HG02759 (cell line): Measurements from ENCODE around the gene INO80C.
A peak's percentile ranks its signal among the peaks of the same experiment; 100 is the strongest.
"Not testable (repeated sequence)": the region's sequence is repeated elsewhere in the genome, so short reads cannot be mapped to it uniquely, and the experiment has no call there.

Experiments
- ATAC-seq: cut with Tn5 transposase; IDR thresholded peaks from one replicate; pipeline ENCODE4 v1.9.1; 2021; ENCODE audit warnings: mild to moderate bottlenecking, moderate library complexity; ENCODE audit not compliant: unreplicated experiment

INO80C gene

GRCh38 chr18:35463827-35464226 is 33.9 kb downstream of the INO80C start:
- ATAC-seq, result no peak

- ATAC-seq, result no peak
Observed at GRCh38 chr18:35463050-35463449, 34.7 kb downstream of the INO80C start.

GRCh38 chr18:35460736-35461161 is 37.0 kb downstream of the INO80C start:
- ATAC-seq, result no peak

- no peak for ATAC-seq
Observed at GRCh38 chr18:35459997-35460396, 37.8 kb downstream of the INO80C start.

- ATAC-seq, result peak; percentile 82
Observed at GRCh38 chr18:35458677-35459441, 38.9 kb downstream of the INO80C start.

GRCh38 chr18:35458271-35458670 is 39.5 kb downstream of the INO80C start:
- no peak for ATAC-seq

- ATAC-seq, result no peak
Observed at GRCh38 chr18:35457140-35457704, 40.5 kb downstream of the INO80C start.

- no peak for ATAC-seq
Observed at GRCh38 chr18:35455926-35456763, 41.6 kb downstream of the INO80C start.

- ATAC-seq, result no peak
Observed at GRCh38 chr18:35454803-35455202, 43.0 kb downstream of the INO80C start.

- not testable (repeated sequence) for ATAC-seq
Observed at GRCh38 chr18:35453065-35453464, 44.7 kb downstream of the INO80C start.

- no peak for ATAC-seq
Observed at GRCh38 chr18:35451916-35452315, 45.8 kb downstream of the INO80C start.

GRCh38 chr18:35451032-35451431 is 46.7 kb downstream of the INO80C start:
- ATAC-seq, result no peak

GRCh38 chr18:35444636-35445035 is 53.1 kb downstream of the INO80C start:
- no peak for ATAC-seq

GRCh38 chr18:35443847-35444246 is 53.9 kb downstream of the INO80C start:
- ATAC-seq, result no peak

GRCh38 chr18:35443434-35443833 is 54.3 kb downstream of the INO80C start:
- ATAC-seq, result no peak

- no peak for ATAC-seq
Observed at GRCh38 chr18:35442701-35443100, 55.1 kb downstream of the INO80C start.

GRCh38 chr18:35441857-35442595 is 55.7 kb downstream of the INO80C start:
- ATAC-seq, result no peak

- ATAC-seq, result no peak
Observed at GRCh38 chr18:35438480-35439234, 59.1 kb downstream of the INO80C start.

- no peak for ATAC-seq
Observed at GRCh38 chr18:35437836-35438235, 59.9 kb downstream of the INO80C start.

- no peak for ATAC-seq
Observed at GRCh38 chr18:35436076-35436649, 61.6 kb downstream of the INO80C start.
